DMS53 treated with DMSO at 0.1 percent for 48 hours (cell line): ENCODE measurements around the gene SSTR5.
"Not testable (repeated sequence)": the region's sequence is repeated elsewhere in the genome, so short reads cannot be mapped to it uniquely, and the experiment has no call there.

Experiments used
- DNase-seq: peaks from one replicate; lab custom pipeline; 2025; ENCODE audit not compliant: unreplicated experiment; lab: John Stamatoyannopoulos, UW

The SSTR5 gene

GRCh38 chr16:1090620-1091587 lies 18.4 kb downstream of the SSTR5 start:
- no peak for DNase-seq

GRCh38 chr16:1091992-1092552 lies 19.5 kb downstream of the SSTR5 start:
- no peak for DNase-seq

- DNase-seq = not testable (repeated sequence)
Measured at GRCh38 chr16:1092685-1093283, 20.2 kb downstream of the SSTR5 start.

GRCh38 chr16:1093284-1094123 lies 21.0 kb downstream of the SSTR5 start:
- DNase-seq = no peak

- DNase-seq = no peak
Measured at GRCh38 chr16:1094124-1094479, 21.6 kb downstream of the SSTR5 start.

GRCh38 chr16:1094601-1095449 lies 22.3 kb downstream of the SSTR5 start:
- DNase-seq = no peak

- DNase-seq = no peak
Measured at GRCh38 chr16:1095450-1096168, 23.1 kb downstream of the SSTR5 start.

- DNase-seq = no peak
Measured at GRCh38 chr16:1096169-1097082, 23.9 kb downstream of the SSTR5 start, which contains the start of gene C1QTNF8. Gene C1QTNF8 (minus strand): TSS chr16:1096244. CDS start chr16:1094922, 1,322 bp downstream.

GRCh38 chr16:1097156-1097555 lies 24.6 kb downstream of the SSTR5 start:
- DNase-seq = no peak

GRCh38 chr16:1097800-1098199 lies 25.3 kb downstream of the SSTR5 start:
- no peak for DNase-seq

- no peak for DNase-seq
Measured at GRCh38 chr16:1098266-1098991, 25.9 kb downstream of the SSTR5 start.

- no peak for DNase-seq
Measured at GRCh38 chr16:1099189-1100083, 26.9 kb downstream of the SSTR5 start.

- no peak for DNase-seq
Measured at GRCh38 chr16:1100084-1100800, 27.7 kb downstream of the SSTR5 start.

GRCh38 chr16:1101133-1101532 lies 28.6 kb downstream of the SSTR5 start:
- DNase-seq = no peak

- no peak for DNase-seq
Measured at GRCh38 chr16:1101573-1102332, 29.2 kb downstream of the SSTR5 start.
